HepG2 (cell line): ENCODE results near the gene CLASP1. TPM values are rescaled to one million over a fixed set of nuclear protein-coding genes. Genes with fewer than 3 reads are reported as not detected.

Source experiments
- HDAC1 ChIP-seq: sonication (generic); formaldehyde crosslinking; IDR thresholded peaks from 2 replicates; pipeline ENCODE4 v1.5.1; 2020; ENCODE audit warnings: mild to moderate bottlenecking, missing genetic modification reagents
- KDM2A ChIP-seq: sonication (generic); formaldehyde crosslinking; IDR thresholded peaks from 2 replicates; pipeline ENCODE4 v1.4.0; 2020; ENCODE audit warnings: low read depth, missing genetic modification reagents, borderline replicate concordance
- TIGD3 ChIP-seq: sonication (generic); formaldehyde crosslinking; IDR thresholded peaks from 2 replicates; pipeline ENCODE4 v1.5.1; 2020; ENCODE audit warnings: mild to moderate bottlenecking, missing genetic modification reagents, borderline replicate concordance
- ZBTB40 ChIP-seq, 2 experiments: fragments of 450-650 bp in 1 of 2; sonication (generic) in 1 of 2; formaldehyde crosslinking in 1 of 2; IDR thresholded peaks; 2 replicates each; pipeline versions ENCODE4 v1.6.1 to v1.8.0; 2016 to 2022; ENCODE audit warnings: antibody characterized with exemption in 1 of 2, mild to moderate bottlenecking in 1 of 2, missing genetic modification reagents in 1 of 2
- ZHX1 ChIP-seq: sonication (generic); formaldehyde crosslinking; IDR thresholded peaks from 2 replicates; pipeline ENCODE4 v1.8.1; 2022; ENCODE audit warnings: low read depth, mild to moderate bottlenecking, missing genetic modification reagents
- ZNF292 ChIP-seq: sonication (generic); formaldehyde crosslinking; IDR thresholded peaks from 2 replicates; pipeline ENCODE4 v1.8.1; 2022; ENCODE audit warnings: mild to moderate bottlenecking, low read depth, missing genetic modification reagents, borderline replicate concordance
- ZNF343 ChIP-seq: sonication (generic); formaldehyde crosslinking; IDR thresholded peaks from 2 replicates; pipeline ENCODE4 v1.4.0; 2020; ENCODE audit warnings: mild to moderate bottlenecking, missing genetic modification reagents
- ZNF354B ChIP-seq: sonication (generic); formaldehyde crosslinking; IDR thresholded peaks from 2 replicates; pipeline ENCODE4 v1.8.0; 2022; ENCODE audit warnings: mild to moderate bottlenecking, missing genetic modification reagents
- ZNF546 ChIP-seq: sonication (generic); formaldehyde crosslinking; conservative IDR thresholded peaks from 2 replicates; pipeline ENCODE4 v1.8.1; 2023; ENCODE audit warnings: mild to moderate bottlenecking, missing genetic modification reagents
- ZNF552 ChIP-seq: sonication (generic); formaldehyde crosslinking; IDR thresholded peaks from 2 replicates; pipeline ENCODE4 v1.9.0; 2022; ENCODE audit warnings: missing genetic modification reagents, mild to moderate bottlenecking, borderline replicate concordance
- ZNF678 ChIP-seq: sonication (generic); formaldehyde crosslinking; IDR thresholded peaks from 2 replicates; pipeline ENCODE4 v1.4.0; 2020; ENCODE audit warnings: mild to moderate bottlenecking, missing genetic modification reagents
- polyA plus RNA-seq, 8 experiments: library from polyadenylated mRNA; depleted of rRNA in 3 of 8; stranded (reverse) in 7 of 8; unstranded in 1 of 8; fragments of >200 nt; fragmentation: Illumina TruSeq in 4 of 8; extraction: Trizol in 4 of 8; gene quantifications; 2 replicates each; pipeline versions ENCODE4 v1.2.1 to v1.2.3, GENCODE V29; 2011 to 2016; ENCODE audit warnings: low read depth in 4 of 8, missing spikeins in 1 of 8, mixed read lengths in 1 of 8; ENCODE audit not compliant: insufficient read depth in 1 of 8
- total RNA-seq, 5 experiments: library from RNA; depleted of rRNA; stranded (reverse); fragments of >200 nt; fragmentation: Illumina TruSeq; extraction: Trizol; gene quantifications; 2 replicates each; pipeline ENCODE4 v1.2.3, GENCODE V29; 2016; ENCODE audit warnings: low read depth in 1 of 5

The CLASP1 gene
- total and polyA plus RNA-seq, 2 of the 13 experiments (the other 11 are each of a cell fraction or from before 2014, with no cell fraction given), result 11.7 to 47.9 TPM

GRCh38 chr2:121649149-121649595, at the start of gene CLASP1 (continued):
- TF ChIP-seq KDM2A (CRISPR knock-in tag) (peak; percentile 12; the same call in 1 of the 2 replicates), ZHX1 (CRISPR knock-in tag) (peak; percentile 42; the same call in 1 of the 2 replicates), ZNF354B (CRISPR knock-in tag) (no peak), ZNF343 (CRISPR knock-in tag) (0 out of 2 replicates have a peak, but pooled peaks have one; percentile 28), ZNF292 (CRISPR knock-in tag) (0 out of 2 replicates have a peak, but pooled peaks have one; percentile 35), HDAC1 (CRISPR knock-in tag) (peak; percentile 29; the same call in 1 of the 2 replicates), ZBTB40 (IDR thresholded peaks at IDR 0.05) (no peak), ZBTB40 (CRISPR knock-in tag; IDR thresholded peaks at IDR 0.05) (no peak), TIGD3 (CRISPR knock-in tag) (no peak), ZNF552 (peak; percentile 34; the same call in 1 of the 2 replicates), ZNF678 (CRISPR knock-in tag) (peak; percentile 67; the same call in 1 of the 2 replicates), ZNF546 (0 out of 2 replicates have a peak, but pooled peaks have one; percentile 49)
